Left colon (tissue), 2 donors: ENCODE data around the gene COX6B2. TPM values are rescaled to one million over a fixed set of nuclear protein-coding genes. Genes with fewer than 3 reads are reported as not detected.

Experiments used
- ATAC-seq: fragments of 200-7000 bp; cut with Tn5 transposase; one replicate; pipeline ENCODE4 v1.9.1; 2020; ENCODE audit warnings: mild to moderate bottlenecking, moderate library complexity
- DNase-seq, 2 donors: peaks; one replicate each; pipeline ENCODE4 v3.0.0-alpha.2; 2020
- intact Hi-C, 2 donors: fragments of 100-400 bp; cut with DNase I in 1 of 2; cut with micrococcal nuclease in 1 of 2; formaldehyde crosslinking; loops; one replicate each; pipeline versions ENCODE4 v1.11.2 to v1.14.0; 2022; cut with DNase I, micrococcal nuclease
- total RNA-seq, 2 donors: library from RNA; stranded (reverse); fragmentation: NEBNext Ultra II Directional; extraction: Animal tissue kit (Norgen Biotek cat#: 25700); gene quantifications; one replicate each; pipeline ENCODE4 v1.2.1, GENCODE V29; 2021
- donor health status: DM: no; HTN: no; CAD: no.
- donor health status: DM: yes; HTN: yes; CAD: no.

Gene COX6B2
- total RNA-seq, 2 donors from 2014 or later, result 23.0 to 27.6 TPM

DNA sequence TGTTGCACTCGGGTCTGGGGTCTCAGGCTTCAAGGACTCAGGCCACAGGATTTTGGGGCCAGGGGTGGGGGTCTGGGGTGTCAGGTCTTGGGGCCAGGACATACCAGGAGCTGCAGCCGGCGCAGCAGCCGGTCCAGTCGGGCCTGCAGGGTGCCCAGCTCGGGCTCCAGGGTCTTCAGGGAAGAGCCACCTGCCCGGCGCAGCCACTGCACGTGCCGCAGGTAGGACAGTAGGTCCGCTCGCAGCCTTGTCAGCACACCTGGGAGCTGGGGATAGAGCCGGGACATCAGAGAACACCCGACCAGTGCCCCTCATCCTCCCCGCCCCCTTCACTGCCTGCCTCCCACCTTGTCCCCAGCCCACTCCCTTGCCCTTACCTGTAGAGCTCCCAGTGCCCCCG is 13.6 kb upstream of the COX6B2 start:
- ATAC-seq, result no peak
- intact Hi-C loops, result no loop called here
- no peak for DNase-seq

DNA sequence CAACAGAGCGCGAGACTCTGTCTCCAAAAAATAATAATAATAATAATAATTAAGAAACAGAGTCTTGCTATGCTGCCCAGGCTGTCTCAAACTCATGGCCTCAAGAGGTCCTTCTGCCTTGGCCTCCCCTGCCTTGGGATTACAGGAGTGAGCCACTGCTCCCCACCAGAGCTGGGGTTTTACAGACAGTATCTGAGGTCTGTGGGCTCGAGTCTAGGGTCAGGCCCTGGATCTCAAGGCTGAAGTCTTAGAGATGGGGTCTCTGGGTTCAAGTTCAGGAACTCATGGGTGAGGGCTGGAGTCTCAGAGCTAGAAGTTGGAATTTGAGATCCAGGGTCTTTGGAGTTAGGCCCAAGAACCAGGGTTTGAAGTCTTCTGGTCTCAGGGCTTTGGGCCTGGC is 12.3 kb upstream of the COX6B2 start:
- no peak for DNase-seq
- intact Hi-C loops, result no loop called here
- ATAC-seq, result no peak

DNA sequence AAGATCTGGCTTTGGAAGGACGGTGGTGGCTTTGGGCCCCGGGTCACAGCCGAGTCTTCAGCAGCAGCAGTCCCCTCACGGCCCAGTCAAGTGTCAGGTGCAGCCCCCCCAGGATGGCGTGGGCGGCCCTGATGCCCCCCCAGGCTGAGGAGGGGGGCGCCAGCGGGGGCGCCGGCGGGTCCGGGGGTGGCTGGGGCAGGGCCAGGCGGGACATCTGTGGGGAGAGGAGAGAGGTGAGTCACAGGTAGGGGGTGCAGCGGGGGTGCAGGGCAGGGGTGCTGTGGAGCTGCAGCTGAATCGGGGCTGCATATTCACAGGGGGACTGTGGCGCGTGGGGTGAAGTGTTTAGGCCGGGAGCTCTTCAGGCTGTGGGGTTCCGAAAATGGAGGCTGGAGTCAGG is 11.4 kb upstream of the COX6B2 start:
- no peak for DNase-seq
- ATAC-seq, result no peak
- intact Hi-C loops, result no loop called here

DNA sequence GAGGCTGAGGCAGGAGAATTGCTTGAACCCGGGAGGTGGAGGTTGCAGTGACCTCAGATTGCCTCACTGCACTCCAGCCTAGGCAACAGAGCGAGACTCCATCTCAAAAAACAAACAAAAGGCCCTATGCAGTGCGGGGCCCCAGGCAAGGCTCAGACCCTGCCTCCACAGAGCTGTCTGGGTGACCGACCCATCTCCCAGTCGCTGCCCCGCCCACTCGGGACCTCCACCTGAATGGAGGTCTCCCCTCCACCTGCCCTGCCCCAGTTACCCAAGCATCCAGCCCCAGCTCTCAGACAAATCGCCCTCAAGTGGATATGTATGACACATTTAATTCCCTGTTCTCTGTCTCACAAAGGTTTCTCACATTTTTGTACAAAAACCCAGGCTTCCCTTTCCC is 10.7 kb upstream of the COX6B2 start:
- intact Hi-C loops, result no loop called here
- no peak for DNase-seq
- no peak for ATAC-seq

DNA sequence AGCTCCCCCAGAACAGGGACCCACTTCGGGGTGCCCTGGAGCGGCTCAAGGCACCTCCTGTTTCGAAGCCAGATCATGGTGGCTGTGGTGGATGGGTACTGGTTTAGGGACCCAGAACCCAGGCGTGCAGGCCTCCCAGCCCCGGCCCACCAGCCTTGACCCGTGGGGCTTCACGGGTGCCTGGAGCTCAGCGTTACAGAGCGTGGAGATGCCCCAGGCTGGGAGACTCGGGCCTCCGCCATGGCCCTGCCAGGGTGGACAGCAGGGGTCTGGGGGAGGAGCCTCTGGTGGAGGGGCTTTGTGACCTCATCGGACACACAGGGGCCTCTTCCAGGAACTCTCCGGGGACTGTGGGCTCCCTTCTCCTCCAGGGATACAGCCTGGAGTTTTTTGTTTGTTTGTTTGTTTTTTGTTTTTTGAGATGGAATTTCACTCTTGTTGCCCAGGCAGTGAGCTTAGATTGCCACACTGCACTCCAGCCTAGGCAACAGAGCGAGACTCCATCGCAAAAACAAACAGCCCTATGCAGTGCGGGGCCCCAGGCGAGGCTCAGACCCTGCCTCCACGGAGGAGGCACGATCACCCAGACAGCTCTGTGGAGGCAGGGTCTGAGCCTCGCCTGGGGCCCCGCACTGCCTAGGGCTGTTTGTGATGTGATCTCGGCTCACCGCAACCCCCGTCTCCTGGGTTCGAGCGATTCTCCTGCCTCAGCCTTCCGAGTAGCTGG is 8.6 kb upstream of the COX6B2 start, which contains the start of gene GARIN5B:
GARIN5B (minus strand) TSS at position 271 of the 727 bp plus-strand sequence; CDS start at position 77, 194 bp downstream.
- DNase-seq, result no peak
- intact Hi-C loops, result no loop called here
- no peak for ATAC-seq

DNA sequence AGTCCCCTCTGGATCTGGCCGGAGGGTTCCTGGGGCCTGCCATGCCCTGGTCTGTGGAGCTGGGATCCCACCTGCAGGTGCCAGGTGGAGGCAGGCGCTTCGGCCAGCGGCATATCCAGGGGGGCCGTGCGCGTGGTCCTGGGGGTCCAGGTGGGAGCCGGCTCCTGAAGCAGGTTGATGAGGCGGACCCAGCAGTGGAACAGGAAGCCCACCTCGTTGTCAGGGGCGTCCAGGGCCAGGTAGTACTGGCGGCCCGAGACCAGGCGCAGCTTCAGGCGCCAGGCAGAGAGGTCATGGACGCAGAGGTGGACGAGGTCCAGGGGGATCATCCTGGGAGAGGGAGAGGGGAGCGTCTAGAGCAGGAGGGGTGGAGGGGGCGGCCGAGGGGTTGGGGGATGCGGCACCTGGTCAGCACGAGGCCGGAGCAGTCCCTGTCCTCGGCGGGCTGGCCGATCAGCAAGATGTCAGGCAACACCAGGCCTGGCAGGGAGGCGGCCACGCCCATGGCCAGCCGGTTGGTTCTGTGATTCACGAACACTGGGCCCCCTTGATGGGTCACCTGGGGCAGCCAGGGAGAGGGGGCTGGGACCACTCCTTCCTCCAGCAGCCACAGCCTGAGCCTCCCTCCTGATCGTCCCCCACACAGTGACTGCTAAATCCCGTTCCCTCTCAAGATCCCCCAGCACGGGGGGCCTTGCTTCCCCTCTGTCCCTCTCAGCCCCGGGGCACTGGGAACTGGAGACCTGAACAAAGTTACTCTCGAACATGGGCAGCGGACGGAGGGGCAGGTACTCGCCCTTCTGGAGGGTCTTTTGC is 7.9 kb upstream of the COX6B2 start:
- intact Hi-C loops, result no loop called here
- ATAC-seq (no peak), DNase-seq (no peak)

DNA sequence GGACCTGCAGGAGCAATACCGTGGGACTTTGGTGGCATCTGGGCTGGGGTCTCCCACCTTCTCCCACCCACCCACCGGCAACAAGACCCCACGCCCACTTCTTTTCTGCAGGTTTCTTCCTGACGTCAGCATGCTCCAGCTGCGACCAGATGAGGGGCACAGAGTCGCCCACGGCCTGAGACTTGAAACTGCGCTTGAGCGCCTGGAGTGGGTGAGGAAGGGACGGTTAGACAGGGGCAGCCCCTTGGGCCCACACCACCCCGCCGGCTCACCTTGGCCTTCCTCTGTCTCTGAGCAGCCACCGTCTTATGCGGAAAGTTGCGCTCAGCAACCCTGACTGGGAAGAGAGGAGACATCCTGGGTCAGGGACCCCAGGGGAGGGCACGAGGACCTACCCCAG is 6.4 kb upstream of the COX6B2 start:
- ATAC-seq (no peak), DNase-seq (no peak)
- intact Hi-C loops, result no loop called here

DNA sequence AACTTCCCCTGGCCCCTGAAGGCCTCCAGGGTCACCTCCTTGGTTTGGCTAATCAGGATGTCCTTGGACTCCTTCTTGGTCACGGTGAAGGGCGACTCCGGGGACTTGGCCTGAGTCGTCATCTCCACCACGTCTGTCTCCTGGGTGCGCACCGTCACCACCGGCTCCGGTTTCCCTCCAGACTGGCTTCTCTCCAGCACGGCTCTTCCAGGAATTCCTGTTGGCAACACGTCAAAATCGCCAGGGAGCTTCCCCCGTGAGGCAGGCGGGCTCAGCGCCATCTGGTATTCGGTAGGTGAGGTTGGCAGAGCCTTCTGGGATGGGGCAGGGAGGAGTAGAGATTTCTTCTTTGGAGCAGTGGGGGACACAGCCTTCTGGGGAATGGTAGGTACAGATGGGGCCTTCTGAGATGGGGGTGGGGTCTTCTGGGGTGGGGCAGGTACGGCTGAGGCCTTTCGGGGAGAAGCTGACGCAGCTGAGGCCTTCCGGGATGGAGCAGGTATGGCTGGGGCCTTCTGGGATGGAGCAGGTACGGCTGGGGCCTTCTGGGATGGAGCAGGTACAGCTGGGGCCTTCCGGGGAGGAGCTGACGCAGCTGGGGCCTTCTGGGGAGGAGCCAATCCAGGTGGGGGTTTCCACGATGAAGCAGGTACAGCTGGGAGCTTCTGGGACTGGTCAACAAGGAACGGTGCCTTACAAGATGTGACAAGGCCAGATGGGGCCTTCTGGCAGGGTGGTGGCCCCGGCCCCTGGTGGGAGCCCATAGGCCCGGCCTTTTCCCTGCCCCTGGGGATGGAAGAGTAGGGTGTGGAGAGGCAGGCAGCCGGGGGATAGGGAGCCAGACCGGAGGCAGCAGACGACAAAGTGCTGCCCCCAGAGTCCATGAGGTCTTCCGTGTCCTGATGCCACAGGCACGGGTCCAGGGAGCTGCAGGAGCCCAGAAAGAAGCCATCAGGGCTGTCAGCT is 4.7 kb upstream of the COX6B2 start:
- ATAC-seq (no peak), DNase-seq (no peak)
- intact Hi-C loops, result no loop called here

DNA sequence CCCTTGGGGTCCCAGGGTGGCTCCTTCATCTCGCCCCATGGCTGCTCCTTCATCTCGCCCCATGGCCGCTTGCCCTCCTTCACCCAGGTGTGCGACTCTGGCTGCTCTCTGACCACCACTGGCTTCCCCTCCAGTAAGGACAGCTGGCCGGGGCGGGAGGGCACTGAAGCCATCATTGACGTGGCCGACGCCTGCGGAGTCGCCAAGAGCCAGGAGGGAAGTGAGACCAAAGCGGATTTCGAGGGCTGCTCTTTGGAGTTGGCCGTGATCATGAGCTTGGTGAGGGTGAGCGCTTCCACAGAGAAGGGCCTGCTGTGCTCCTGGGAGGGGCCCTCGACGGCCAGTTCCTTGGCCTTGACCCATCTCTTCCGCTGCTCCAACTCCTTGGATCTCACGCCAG is 4.0 kb upstream of the COX6B2 start:
- no peak for DNase-seq
- no peak for ATAC-seq
- intact Hi-C loops, result no loop called here

DNA sequence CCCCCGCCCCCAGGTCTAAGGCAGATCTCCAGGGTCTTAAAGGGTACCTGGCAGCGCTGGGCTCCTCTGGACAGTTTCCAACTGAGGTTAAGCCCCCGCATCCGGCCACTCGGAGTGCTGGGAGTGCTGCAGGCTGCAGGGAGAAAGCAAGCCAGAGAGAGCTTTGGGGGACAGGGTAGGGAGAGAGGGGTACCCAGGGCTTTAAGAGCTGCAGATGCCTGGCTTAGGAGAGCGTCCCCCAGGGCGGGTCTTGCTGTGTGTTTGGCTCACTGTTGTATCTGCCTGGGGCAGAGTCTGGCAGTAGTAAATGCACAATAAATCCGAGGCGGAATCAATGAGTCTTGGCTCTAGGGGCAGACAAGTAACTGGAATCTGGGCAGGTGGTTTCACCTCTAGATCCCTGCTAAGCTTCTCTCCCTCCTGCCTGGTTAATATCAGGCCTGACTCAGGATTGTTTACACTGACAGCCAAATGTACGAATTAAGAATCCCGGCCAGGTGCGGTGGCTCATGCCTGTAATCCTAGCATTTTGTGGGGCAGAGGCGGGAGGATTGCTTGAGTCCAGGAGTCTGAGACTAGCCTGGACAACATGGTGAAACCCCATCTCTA is 798 bp upstream of the COX6B2 start:
- ATAC-seq (peak; percentile 24), DNase-seq (peak in 1 of 2 donors; percentile 45)
- intact Hi-C loops, result no loop called here

DNA sequence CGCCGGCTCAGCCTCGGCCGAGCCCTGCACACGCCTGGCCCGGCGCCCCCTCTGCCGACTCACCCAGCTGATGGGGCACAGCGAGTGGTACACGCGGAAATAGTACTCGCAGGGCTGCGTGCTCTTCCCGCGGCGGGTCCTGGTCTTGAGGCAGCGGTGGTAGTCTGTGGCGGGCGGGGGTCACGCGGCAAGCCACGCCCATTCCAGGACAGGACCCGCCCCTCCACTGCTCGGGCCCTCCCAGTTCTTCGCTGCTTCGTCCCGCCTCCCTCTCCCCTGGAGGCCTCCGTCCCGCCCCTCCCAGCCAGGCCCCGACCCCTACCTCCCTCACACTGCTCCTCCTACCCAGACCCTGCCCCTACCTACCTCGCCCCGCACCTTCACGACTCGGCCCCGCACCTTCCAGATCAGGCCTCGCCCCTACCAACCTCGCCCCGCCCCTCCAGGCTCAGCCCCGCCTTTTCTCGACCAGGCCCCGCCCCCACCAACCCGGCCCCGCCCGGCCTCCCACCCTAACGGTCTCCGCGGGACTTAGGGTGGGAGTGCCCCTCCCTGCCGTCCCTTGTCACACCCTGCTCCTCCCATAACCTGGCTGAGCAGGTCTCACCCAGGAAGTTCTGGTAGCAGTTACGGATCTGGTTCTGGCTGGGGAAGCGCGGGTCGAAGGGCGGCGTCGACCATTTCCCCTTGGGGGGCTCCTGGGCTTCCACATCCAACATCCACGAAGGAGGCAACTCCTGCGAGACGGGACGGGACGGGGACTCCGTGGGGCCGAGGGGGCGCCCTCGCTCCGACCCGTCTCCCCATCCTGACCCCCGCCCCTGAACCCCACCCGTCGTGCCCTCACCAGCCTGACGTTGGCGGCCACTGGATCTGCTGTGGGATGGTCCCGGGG is 469 bp downstream of the COX6B2 start:
- intact Hi-C loops, result no loop called here
- ATAC-seq (peak; percentile 82), DNase-seq (peak; percentile 78 to 82)

DNA sequence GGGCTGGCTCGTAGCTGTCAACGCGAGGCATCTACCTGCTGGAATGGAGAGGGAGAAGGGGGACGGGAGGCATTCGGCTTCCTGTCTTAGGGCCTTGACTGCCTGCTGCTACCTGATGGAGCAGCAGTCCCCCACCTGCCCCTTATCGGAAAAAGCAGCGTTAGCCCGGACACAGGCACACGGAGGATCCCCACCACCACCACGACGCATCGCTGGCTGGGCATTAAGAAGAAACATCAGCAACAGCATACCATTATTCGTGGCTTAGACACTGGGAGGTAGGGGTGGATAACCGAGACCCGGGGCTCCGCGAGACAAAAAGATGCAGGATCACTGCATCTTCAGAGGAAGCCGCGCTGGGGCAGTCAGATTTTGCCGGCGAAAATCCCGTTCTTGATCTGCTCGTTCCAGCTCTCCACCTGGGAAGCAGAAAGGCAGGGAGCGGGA is 1.1 kb downstream of the COX6B2 start:
- intact Hi-C loops, result no loop called here
- DNase-seq (no peak), ATAC-seq (no peak)

DNA sequence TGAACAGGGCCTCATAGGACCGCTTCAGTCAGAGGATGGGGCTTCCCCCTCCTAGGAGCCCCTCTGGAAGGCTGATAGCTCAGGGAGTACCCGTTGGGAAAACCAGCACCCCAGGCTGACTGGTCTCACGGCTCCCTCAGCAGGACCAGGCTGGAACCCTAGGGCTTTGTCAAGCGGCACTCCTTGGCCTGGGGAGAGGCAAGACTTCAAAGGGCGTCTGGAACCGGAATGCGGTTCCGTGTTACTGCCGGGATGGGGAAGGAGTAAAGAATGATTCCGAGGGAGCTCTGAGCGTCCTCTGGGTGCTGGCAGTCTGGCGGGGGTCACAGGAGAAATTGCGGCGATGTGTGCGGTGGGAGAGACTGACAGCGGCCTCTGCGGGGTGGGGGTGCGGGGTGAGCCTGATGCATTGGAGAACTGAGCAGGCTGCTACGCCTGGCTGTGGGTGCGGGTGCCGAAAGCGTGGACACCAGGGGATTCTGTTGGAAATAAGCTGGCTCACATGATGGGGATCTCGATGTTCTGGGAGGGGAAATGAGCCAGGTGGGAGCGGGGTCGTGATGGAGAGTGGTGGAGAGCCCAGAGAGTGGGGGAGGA is 1.9 kb downstream of the COX6B2 start:
- DNase-seq (no peak), ATAC-seq (no peak)
- intact Hi-C loops, result no loop called here

DNA sequence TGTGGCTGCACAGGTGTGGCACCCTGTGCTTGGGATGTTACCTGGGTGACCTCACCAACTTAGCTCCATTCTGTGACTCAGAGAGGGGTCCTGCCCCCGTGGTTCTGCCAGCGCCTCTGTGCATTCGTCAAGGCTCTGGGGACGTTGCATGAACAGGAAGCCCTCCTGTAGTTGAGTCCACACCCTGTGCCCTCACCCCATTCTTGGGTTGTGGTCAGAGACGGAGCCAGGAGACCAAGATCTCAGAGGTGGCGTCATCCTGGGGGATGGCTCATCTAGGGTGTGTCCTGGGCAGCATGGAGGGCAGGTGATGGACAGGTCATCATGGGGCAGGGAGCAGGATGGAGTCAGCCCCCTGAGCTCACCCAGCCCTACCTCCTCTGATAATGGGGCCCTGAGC is 2.5 kb downstream of the COX6B2 start:
- intact Hi-C loops, result no loop called here
- no peak for ATAC-seq

DNA sequence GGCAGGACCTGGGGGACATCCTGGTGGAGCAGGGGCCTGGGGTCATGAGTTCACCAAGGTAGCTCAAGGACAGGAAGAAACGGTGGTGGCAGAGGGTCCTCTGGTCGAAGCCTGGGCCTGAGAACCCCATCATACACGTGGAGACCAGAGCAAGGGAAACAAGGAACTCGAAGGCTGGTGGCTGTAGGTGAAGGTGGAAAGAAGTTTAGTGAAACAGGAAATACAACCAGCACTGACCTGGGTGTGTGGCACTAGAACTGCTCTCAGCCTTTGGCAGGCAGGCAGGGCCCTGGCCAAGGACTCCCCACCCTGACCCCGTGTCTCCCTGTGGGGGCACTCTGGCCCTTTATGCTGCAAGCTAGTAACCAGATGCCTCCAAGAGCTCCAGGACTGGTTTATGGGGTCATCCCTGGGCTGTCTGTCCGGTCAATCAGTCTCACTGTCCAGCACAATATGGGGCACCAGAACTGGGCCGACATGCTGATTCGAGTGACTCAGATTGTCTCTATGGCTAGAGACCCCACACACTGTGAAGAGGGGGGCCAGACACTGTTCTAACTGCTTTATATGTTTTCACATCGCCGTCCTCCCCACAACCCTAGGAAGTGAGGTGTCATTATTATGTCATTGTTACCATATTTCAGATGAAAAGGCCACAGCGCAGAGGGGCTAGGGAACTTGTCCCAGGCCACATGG is 3.8 kb downstream of the COX6B2 start:
- intact Hi-C loops, result no loop called here
- peak; percentile 32 for ATAC-seq
- DNase-seq, result no peak

More for the DNA sequence above, 2.5 kb downstream of the COX6B2 start:
- DNase-seq, result no peak

DNA sequence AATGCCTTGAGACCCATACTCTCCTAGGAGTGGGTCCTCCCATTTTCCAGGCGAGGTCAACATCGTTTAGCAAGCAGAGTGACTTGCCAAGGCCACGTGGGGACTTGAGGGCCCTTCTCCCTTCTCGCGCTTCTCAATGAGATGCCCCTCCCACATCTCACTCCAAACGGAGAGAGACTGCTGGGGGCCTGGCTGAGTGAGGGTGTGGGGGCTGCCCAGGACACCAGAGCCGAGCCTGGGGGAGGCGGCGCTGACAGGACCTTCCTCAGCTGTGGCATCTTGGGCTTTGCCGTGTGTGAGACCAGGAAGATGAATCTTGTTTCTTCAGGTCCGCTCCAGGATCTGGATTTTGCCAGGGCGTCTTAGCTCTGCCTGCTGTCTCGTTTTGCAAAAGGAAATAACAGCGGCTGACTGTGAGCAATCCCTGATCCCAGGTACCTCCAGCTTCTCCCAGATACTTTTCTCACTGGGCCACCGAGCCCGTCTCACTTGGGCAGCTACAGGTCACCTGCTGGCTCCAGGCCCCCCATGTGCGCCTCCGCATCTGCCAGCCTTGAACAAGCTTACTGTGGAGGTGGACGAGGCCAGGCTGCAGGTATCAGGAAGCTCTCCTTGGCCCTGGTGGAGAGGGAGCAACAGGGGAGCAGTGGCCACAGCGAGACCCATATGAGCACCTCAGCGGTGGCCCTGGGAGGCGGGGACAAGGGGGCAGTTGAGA is 6.0 kb downstream of the COX6B2 start:
- DNase-seq, result no peak
- ATAC-seq, result no peak
- intact Hi-C loops, result no loop called here
